SU-DHL-6 (cell line): ENCODE measurements around the gene NDUFB1.

Source experiments
- H2AFZ ChIP-seq: fragments of 200-600 bp; sonication (generic); 2 replicates; pipeline ENCODE4 v1.6.1; 2014; ENCODE audit warnings: low read depth, mild to moderate bottlenecking, moderate library complexity, mixed read lengths, antibody characterized with exemption, low read length; ENCODE audit not compliant: severe bottlenecking
- H3F3A ChIP-seq: fragments of 200-600 bp; shearing (Covaris generic); 2 replicates; pipeline ENCODE4 v1.6.0; 2016; ENCODE audit warnings: antibody characterized with exemption, mild to moderate bottlenecking; ENCODE audit not compliant: insufficient read depth
- H3K27ac ChIP-seq: fragments of 200-600 bp; sonication (generic); 2 replicates; pipeline ENCODE4 v1.5.1; 2016; ENCODE audit warnings: low read depth, mild to moderate bottlenecking, low read length, moderate library complexity, mixed read lengths
- H3K27me3 ChIP-seq: fragments of 200-600 bp; sonication (generic), shearing (Covaris generic); 2 replicates; pipeline ENCODE4 v1.6.0; 2014; ENCODE audit warnings: mild to moderate bottlenecking, low read length
- H3K36me3 ChIP-seq: fragments of 200-600 bp; sonication (generic); 2 replicates; pipeline ENCODE4 v1.6.1; 2014; ENCODE audit warnings: mild to moderate bottlenecking, low read length, mixed read lengths
- H3K4me2 ChIP-seq: fragments of 300-600, 200-600 bp; shearing (Covaris generic), sonication (generic); 2 replicates; pipeline ENCODE4 v1.6.0; 2014; ENCODE audit warnings: low read length, low read depth, mild to moderate bottlenecking; ENCODE audit not compliant: poor library complexity, severe bottlenecking
- H3K4me3 ChIP-seq: fragments of 200-600 bp; sonication (generic); 2 replicates; pipeline ENCODE4 v1.5.1; 2014; ENCODE audit warnings: antibody characterized with exemption, low read length, mild to moderate bottlenecking, mixed read lengths; ENCODE audit not compliant: insufficient read depth, poor library complexity, severe bottlenecking
- H3K79me2 ChIP-seq: fragments of 200-600 bp; sonication (generic); 2 replicates; pipeline ENCODE4 v1.6.1; 2014; ENCODE audit warnings: mild to moderate bottlenecking, low read length, moderate library complexity; ENCODE audit not compliant: insufficient read depth
- H3K9ac ChIP-seq: fragments of 200-600 bp; sonication (generic); 2 replicates; pipeline ENCODE4 v1.7.0; 2014; ENCODE audit warnings: mild to moderate bottlenecking, low read length
- H3K9me2 ChIP-seq: fragments of 200-600 bp; sonication (generic); replicated peaks from 2 replicates; pipeline ENCODE4 v1.6.1; 2014; ENCODE audit warnings: low read length; ENCODE audit not compliant: insufficient read depth
- H3K9me3 ChIP-seq: fragments of 200-600 bp; sonication (generic); 2 replicates; pipeline ENCODE4 v1.6.1; 2014; ENCODE audit warnings: low read length, mixed read lengths; ENCODE audit not compliant: insufficient read depth
- H4K20me1 ChIP-seq: fragments of 200-600 bp; sonication (generic); 2 replicates; pipeline ENCODE4 v1.6.1; 2014; ENCODE audit warnings: low read depth, mild to moderate bottlenecking, antibody characterized with exemption, low read length, moderate library complexity, mixed read lengths
- EZH2phosphoT487 ChIP-seq: fragments of 200-600 bp; sonication (generic), shearing (Covaris generic); conservative IDR thresholded peaks from 2 replicates; pipeline ENCODE4 v1.6.1; 2018; ENCODE audit warnings: mild to moderate bottlenecking, antibody characterized with exemption, low read length, moderate library complexity, mixed read lengths
- TF ChIP-seq, protein P1 (sequence below): fragments of 200-600 bp; sonication (generic); IDR thresholded peaks from one replicate; pipeline ENCODE4 v1.5.1; 2017; ENCODE audit warnings: antibody characterized with exemption, mild to moderate bottlenecking, low read length, moderate library complexity; ENCODE audit not compliant: insufficient read depth, poor library complexity, severe bottlenecking

The NDUFB1 gene

GRCh38 chr14:92088494-92088893 lies 33.0 kb downstream of the NDUFB1 start:
- H3K4me2 ChIP-seq, result no peak overlapping the region
- H3K27me3 ChIP-seq, result no peaks in the 10 kb centered on the region
- H3K9ac ChIP-seq, result no peak overlapping the region
- no peaks in the 10 kb centered on the region for H3F3A ChIP-seq
- no peak for TF ChIP-seq EZH2phosphoT487
- TF ChIP-seq, protein P1, sequence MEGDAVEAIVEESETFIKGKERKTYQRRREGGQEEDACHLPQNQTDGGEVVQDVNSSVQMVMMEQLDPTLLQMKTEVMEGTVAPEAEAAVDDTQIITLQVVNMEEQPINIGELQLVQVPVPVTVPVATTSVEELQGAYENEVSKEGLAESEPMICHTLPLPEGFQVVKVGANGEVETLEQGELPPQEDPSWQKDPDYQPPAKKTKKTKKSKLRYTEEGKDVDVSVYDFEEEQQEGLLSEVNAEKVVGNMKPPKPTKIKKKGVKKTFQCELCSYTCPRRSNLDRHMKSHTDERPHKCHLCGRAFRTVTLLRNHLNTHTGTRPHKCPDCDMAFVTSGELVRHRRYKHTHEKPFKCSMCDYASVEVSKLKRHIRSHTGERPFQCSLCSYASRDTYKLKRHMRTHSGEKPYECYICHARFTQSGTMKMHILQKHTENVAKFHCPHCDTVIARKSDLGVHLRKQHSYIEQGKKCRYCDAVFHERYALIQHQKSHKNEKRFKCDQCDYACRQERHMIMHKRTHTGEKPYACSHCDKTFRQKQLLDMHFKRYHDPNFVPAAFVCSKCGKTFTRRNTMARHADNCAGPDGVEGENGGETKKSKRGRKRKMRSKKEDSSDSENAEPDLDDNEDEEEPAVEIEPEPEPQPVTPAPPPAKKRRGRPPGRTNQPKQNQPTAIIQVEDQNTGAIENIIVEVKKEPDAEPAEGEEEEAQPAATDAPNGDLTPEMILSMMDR, result no peak
- H3K79me2 ChIP-seq, result no peaks in the 10 kb centered on the region
- no peak overlapping the region for H3K27ac ChIP-seq
- H4K20me1 ChIP-seq, result no peaks in the 10 kb centered on the region
- no peaks in the 10 kb centered on the region for H3K36me3 ChIP-seq
- H3K9me2 ChIP-seq, result no peaks in the 10 kb centered on the region
- H2AFZ ChIP-seq, result no peak overlapping the region
- H3K4me3 ChIP-seq, result no peak overlapping the region
- no peaks in the 10 kb centered on the region for H3K9me3 ChIP-seq

- Histone ChIP-seq H3K36me3 (peaks cover 5% of the 10 kb centered on the region; the same call in 1 of the 2 replicates), H3K27ac (no peak overlapping the region)
These were observed 47.0 kb downstream of the NDUFB1 start for GRCh38 chr14:92074555-92074954.

More at GRCh38 chr14:92074555-92074954, 47.0 kb downstream of the NDUFB1 start:
- no peak for TF ChIP-seq EZH2phosphoT487
- TF ChIP-seq, protein P1, result no peak
- no peaks in the 10 kb centered on the region for H3K79me2 ChIP-seq
- H3K9me3 ChIP-seq, result no peaks in the 10 kb centered on the region
- H2AFZ ChIP-seq, result no peak overlapping the region
- no peaks in the 10 kb centered on the region for H4K20me1 ChIP-seq
- H3F3A ChIP-seq, result no peaks in the 10 kb centered on the region
- H3K27me3 ChIP-seq, result no peaks in the 10 kb centered on the region
- no peak overlapping the region for H3K4me3 ChIP-seq
- H3K9me2 ChIP-seq, result no peaks in the 10 kb centered on the region
- H3K4me2 ChIP-seq, result no peak overlapping the region
- H3K9ac ChIP-seq, result no peak overlapping the region
